CD4-positive, alpha-beta T cell treated with Interleukin-6 at 100 ng/mL for 8 hours (primary cell): Measurements from ENCODE around the gene B3GAT1.
A peak's percentile ranks its signal among the peaks of the same experiment; 100 is the strongest.

Source experiments
- DNase-seq: peaks from one replicate; pipeline ENCODE4 v3.0.0-alpha.2; 2020; ENCODE audit warnings: mixed read lengths, low spot score

B3GAT1 gene

GRCh38 chr11:134371436-134372185 lies 40.4 kb downstream of the B3GAT1 start:
- no peak for DNase-seq

- no peak for DNase-seq
Observed at GRCh38 chr11:134370526-134371435, 41.3 kb downstream of the B3GAT1 start.

GRCh38 chr11:134369656-134370525 lies 42.2 kb downstream of the B3GAT1 start:
- no peak for DNase-seq

- DNase-seq = no peak
Observed at GRCh38 chr11:134367781-134368180, 44.3 kb downstream of the B3GAT1 start.

GRCh38 chr11:134366254-134366653 lies 45.8 kb downstream of the B3GAT1 start:
- no peak for DNase-seq

- no peak for DNase-seq
Observed at GRCh38 chr11:134365011-134365925, 46.8 kb downstream of the B3GAT1 start.

GRCh38 chr11:134364261-134364660 lies 47.8 kb downstream of the B3GAT1 start:
- DNase-seq = no peak

- no peak for DNase-seq
Observed at GRCh38 chr11:134363592-134363991, 48.5 kb downstream of the B3GAT1 start.

- no peak for DNase-seq
Observed at GRCh38 chr11:134363161-134363560, 48.9 kb downstream of the B3GAT1 start.

- no peak for DNase-seq
Observed at GRCh38 chr11:134362192-134362901, 49.7 kb downstream of the B3GAT1 start.

GRCh38 chr11:134361661-134362060 lies 50.4 kb downstream of the B3GAT1 start:
- DNase-seq = no peak

GRCh38 chr11:134360050-134360835 lies 51.8 kb downstream of the B3GAT1 start:
- peak; percentile 54 for DNase-seq

- DNase-seq = no peak
Observed at GRCh38 chr11:134359646-134360045, 52.4 kb downstream of the B3GAT1 start.

GRCh38 chr11:134358856-134359490 lies 53.1 kb downstream of the B3GAT1 start:
- no peak for DNase-seq

- no peak for DNase-seq
Observed at GRCh38 chr11:134358165-134358855, 53.7 kb downstream of the B3GAT1 start.

- no peak for DNase-seq
Observed at GRCh38 chr11:134357545-134357839, 54.5 kb downstream of the B3GAT1 start.

GRCh38 chr11:134356656-134357544 lies 55.1 kb downstream of the B3GAT1 start:
- DNase-seq = no peak

GRCh38 chr11:134355656-134356055 lies 56.4 kb downstream of the B3GAT1 start:
- DNase-seq = no peak
